Measurements from ENCODE around the gene DTNBP1.

Gene DTNBP1

DNA sequence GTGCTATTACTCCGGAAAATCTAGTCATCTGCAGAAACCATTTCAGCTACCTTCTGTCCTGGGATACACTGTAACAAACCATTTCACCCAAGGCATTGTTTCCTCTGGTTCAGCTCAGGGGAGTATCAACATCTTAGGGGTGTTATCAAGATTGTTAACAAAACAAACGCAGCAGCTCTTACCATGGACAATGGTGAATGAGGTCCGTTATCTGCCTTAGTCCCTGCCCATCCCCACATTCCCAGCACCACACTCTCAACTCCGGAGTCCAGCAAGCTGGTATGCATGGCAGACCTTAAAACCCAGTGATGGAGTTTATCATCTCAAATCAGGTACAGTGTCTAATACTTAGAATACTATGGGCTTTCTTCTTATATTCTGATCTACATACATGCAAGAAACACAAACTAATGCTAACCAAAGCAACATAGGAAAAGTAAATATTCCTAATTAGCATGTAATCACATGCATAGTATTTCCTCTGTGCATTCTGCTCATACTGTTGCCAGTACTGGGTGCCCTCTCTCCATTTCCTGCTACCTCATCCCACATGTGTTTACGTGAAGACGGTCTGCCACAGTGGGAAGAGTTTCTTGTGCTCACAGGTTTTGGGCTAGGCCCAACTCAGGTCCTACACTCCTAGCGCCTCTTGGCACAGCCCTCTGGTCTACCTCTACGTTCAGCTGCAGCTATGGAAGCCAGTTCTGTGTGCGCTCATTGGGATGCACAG, 123.9 kb downstream of the DTNBP1 start:
- in situ Hi-C loops (cut with MboI; ENCODE audit: low sequenced_read_pairs) = no loop called here

DNA sequence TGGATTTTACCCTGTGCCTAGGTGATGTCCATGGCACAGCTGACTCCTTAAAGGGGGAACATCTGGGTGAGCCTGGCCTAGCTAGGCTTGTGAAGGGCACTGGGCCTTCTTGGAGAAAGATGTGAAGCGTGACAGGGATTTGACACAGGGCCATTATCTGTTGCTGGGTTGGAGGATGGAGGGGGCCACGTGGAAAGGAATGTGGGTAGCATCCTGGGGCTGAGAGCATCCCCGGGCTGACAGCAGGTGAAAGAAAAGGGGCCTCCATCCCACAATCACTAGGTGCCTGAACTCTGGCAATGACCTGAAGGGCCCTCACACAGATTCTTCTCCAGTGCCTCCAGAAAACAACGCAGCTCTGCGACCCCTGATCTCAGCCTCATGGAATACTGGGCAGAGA, 124.7 kb downstream of the DTNBP1 start:
- in situ Hi-C loops (cut with MboI; ENCODE audit: low sequenced_read_pairs) = no loop called here

DNA sequence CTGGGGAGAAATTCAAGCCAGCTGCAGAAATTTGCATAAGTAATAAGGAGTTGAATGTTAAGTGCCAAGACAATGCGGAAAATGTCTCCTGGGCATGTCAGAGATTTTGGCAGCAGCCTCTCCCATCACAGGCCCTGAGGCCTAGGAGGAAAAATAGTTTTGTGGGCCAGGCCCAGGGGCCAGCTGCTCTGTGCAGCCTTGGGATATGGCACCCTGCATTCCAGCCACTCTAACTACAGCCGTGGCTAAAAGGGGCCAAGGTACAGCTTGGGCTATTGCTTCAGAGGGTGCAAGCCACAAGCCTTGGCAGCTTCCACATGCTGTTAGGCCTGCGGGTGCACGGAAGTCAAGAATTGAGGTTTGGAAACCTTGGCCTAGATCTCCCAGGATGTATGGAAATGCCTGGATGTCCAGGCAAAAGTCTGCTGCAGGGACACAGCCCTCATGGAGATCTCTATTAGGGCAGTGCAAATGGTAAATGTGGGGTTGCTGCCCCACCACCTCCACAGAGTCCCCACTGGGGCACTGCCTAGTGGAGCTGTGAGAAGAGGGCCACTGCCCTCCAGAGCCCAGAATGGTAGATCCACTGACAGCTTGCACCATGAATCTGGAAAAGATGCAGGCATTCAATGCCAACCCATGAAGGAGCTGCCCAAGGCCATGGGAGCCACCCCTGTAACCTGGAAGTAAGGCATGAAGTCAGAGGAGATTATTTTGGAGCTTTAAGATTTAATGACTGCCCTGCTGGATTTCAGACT, 126.5 kb downstream of the DTNBP1 start:
- in situ Hi-C loops (cut with MboI; ENCODE audit: low sequenced_read_pairs) = no loop called here

GRCh38 chr6:15535495-15536197, 127.2 kb downstream of the DTNBP1 start:
- in situ Hi-C loops (cut with MboI; ENCODE audit: low sequenced_read_pairs) = no loop called here

- in situ Hi-C loops (cut with MboI; ENCODE audit: low sequenced_read_pairs) = no loop called here
Observed at GRCh38 chr6:15534974-15535373, 127.9 kb downstream of the DTNBP1 start.

GRCh38 chr6:15533379-15534026, 129.3 kb downstream of the DTNBP1 start:
- in situ Hi-C loops (cut with MboI; ENCODE audit: low sequenced_read_pairs) = no loop called here

- in situ Hi-C loops (cut with MboI; ENCODE audit: low sequenced_read_pairs) = no loop called here
Observed at GRCh38 chr6:15531973-15532372, 130.9 kb downstream of the DTNBP1 start.

DNA sequence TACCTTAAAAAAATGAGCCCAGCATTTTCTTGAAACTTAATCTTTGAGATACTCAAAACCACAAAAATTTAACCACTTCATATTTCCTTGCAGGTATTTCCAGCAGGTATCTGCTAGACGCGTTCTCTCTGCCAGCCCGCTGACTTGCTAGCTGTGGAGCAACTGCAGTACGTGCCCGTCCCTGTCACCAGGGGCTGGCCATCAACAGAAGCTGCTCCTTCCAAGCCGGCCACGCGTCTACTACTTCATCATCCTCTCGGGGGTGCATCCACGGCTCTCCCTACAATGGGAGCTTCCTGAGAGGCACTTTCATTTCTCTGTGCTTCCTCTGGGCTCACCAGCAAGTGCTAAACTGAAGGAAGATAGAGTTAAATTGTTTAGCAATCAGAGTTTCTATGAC, 132.4 kb downstream of the DTNBP1 start:
- in situ Hi-C loops (cut with MboI; ENCODE audit: low sequenced_read_pairs) = no loop called here

DNA sequence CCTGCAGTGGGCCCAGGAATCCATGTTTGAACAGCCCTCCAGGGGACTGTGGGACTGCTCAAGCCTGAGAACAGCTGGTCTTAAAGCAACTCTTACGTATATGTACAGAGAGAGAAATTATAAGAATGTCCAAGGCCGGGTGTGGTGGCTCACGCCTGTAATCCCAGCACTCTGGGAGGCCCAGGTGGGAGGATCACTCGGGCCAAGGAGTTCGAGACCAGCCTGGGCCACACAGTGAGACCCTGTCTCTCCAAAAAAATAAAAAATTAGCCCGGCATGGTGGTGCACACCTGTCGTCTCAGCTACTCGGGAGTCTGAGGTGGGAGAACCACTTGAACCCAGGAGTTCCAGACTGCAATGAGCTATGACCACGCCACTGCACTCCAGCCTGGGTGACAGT, 134.0 kb downstream of the DTNBP1 start:
- in situ Hi-C loops (cut with MboI; ENCODE audit: low sequenced_read_pairs) = no loop called here

- in situ Hi-C loops (cut with MboI; ENCODE audit: low sequenced_read_pairs) = no loop called here
Observed at GRCh38 chr6:15527838-15528617, 134.8 kb downstream of the DTNBP1 start.

- in situ Hi-C loops (cut with MboI; ENCODE audit: low sequenced_read_pairs) = no loop called here
Observed at GRCh38 chr6:15526212-15526701, 136.6 kb downstream of the DTNBP1 start.

GRCh38 chr6:15524861-15525401, 137.9 kb downstream of the DTNBP1 start:
- in situ Hi-C loops (cut with MboI; ENCODE audit: low sequenced_read_pairs) = loop anchor here (25.0 kb wide), 1 partner anchor 87 kb away; no protein-coding TSS in a partner anchor

DNA sequence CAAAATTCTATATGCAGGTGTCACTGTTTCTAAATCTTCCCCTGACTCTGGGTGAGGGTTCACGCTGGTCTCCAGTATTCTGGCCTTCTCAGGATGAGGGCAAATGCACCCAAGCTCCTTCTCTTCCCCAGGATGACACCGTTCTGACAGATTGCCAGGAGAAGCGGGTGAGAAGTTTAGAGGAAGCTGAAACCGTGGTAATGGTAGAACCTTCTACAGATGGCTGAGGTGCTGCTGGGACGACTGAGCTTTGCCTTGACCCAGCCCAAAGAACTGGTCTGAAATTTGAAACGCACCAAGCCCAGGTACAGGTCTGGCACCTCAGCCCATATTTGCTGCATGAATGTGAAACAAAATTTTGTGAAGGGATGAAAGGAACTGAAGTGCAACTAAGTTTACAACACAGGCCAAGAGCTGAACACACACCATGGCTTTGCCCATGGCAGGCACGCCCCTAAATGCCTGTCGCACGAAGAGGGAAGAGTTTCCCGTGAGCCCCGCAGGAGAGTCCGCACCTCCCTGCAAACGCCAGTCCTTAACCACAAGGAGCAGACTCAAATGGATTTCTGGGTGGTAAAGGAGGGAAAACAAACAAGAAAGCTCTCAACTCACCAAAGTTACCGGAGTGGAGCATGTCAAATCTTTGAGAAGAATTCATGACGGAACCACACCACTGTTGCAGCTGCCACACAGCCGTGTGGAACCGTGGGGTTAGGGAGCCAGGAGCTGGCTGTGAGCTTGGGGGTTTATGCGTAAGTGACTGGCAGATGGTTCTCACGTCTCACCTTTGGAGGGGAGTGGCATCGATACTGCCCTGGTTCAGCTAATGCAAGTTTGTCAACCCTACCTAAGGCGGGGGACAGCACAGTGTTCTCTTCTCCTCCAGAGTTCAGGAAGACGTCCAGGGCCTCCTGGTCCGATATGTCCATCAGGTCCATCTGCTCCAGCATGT, 138.9 kb downstream of the DTNBP1 start:
- in situ Hi-C loops (cut with MboI; ENCODE audit: low sequenced_read_pairs) = loop anchor here (25.0 kb wide), 1 partner anchor 88 kb away; no protein-coding TSS in a partner anchor

DNA sequence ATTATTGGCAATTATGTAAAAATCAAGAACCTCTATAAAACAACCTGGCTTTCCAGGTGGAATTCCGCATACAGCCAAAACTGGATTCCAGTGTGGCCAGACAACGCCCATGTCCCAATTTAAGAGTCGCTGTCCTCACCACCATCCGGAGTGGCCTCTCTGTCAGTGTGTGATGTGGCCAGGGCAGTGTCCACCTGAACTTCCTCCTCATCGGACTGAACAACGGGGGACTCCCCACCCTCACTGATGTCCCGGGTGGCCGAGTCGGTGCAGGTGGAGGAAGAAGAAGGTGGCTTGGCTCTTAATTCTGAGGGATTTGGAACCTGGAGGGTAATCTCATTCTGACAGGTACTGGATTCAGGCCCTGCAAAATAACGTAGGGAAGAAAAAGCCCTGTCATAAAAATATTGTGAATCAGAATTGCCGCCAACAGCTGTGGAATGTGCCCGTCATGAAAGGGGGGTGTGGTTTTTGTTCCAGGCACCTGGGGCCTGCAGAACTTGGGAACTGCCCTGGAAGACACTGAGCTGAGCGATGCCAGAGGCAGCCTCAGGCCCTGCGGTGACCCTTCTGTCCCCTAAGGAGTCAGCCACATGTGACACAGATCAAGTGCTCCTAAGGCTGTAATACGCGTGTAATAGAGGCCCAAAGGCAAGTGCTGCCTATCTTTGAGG, 139.8 kb downstream of the DTNBP1 start:
- in situ Hi-C loops (cut with MboI; ENCODE audit: low sequenced_read_pairs) = loop anchor here (25.0 kb wide), 1 partner anchor 89 kb away; no protein-coding TSS in a partner anchor

DNA sequence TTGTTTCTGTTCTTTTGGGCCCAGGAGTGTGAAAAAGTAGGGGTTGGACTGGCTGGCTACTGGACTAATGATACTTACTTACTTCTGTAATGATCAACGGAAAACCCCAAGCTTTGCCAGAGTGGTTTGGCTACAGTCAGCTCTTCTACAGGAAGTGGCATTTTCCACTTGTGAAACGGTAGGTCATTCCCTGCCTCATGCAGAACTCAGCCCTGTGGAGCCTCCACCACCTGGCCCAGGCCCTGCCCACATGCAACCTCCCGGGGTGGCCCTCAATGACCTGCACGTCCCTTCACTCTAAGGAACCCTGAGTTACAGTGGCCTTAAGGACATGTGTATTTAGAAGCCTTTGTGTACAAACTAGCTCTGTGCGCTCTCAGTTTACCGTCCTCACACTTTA, 140.4 kb downstream of the DTNBP1 start:
- in situ Hi-C loops (cut with MboI; ENCODE audit: low sequenced_read_pairs) = loop anchor here (25.0 kb wide), 1 partner anchor 90 kb away; no protein-coding TSS in a partner anchor

GRCh38 chr6:15522026-15522425, 140.8 kb downstream of the DTNBP1 start:
- in situ Hi-C loops (cut with MboI; ENCODE audit: low sequenced_read_pairs) = loop anchor here (25.0 kb wide), 1 partner anchor 90 kb away; no protein-coding TSS in a partner anchor

DNA sequence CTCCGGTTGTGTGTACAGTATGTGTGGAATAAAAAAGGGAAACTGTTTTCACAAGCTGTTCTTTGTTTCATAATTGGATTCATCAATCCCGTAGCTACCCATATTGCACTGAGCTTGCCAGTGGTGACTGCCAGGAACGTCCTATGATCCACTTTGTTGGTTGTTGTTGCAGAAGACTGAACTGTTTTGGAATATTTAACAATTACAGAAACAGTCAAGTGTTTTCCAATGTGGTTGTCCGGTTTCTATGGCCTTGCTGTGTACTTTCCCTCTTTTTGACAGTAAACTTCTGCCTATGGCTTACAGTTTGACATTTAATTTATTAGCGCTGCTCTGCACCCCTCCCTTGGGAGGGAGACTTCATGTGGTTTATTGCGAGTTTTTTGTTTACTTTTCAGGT, 141.2 kb downstream of the DTNBP1 start:
- in situ Hi-C loops (cut with MboI; ENCODE audit: low sequenced_read_pairs) = loop anchor here (25.0 kb wide), 1 partner anchor 91 kb away; no protein-coding TSS in a partner anchor

Measured in HL-60/S4 treated with phorbol 12-myristate 13-acetate at 8.2 ng/mL for 4 days and 3 days (cell line).